Caco-2 (cell line): Measurements from ENCODE around the gene TEAD2. TPM values are rescaled to one million over a fixed set of nuclear protein-coding genes. Genes with fewer than 3 reads are reported as not detected.
A peak's percentile ranks its signal among the peaks of the same experiment; 100 is the strongest.

Experiments
- BruUV-seq: library from RNA; stranded (reverse); fragments of 400-500 nt; replicated peaks from 2 replicates; lab custom pipeline; 2021; lab: Mats Ljungman, UMichigan
- CTCF ChIA-PET: fragments of 300-600 bp; sonication (Branson Sonifier 250); formaldehyde crosslinking; loops from one replicate; lab custom pipeline; 2022; ENCODE audit warnings: antibody characterized with exemption; lab: Charles Lee
- POLR2A ChIA-PET: fragments of 300-600 bp; sonication (Branson Sonifier 250); formaldehyde crosslinking; loops from one replicate; lab custom pipeline; 2022; ENCODE audit warnings: antibody characterized with exemption; lab: Charles Lee
- DNase-seq, 2 experiments: peaks; one replicate each; pipeline versions ENCODE4 v3.0.0 to v3.0.0-alpha.2; 2020 to 2022
- H3K27me3 ChIP-seq: replicated peaks from 2 replicates; pipeline ENCODE4 v1.6.0; 2011; ENCODE audit warnings: low read length; ENCODE audit not compliant: control insufficient read depth, insufficient read depth
- H3K36me3 ChIP-seq: 2 replicates; pipeline ENCODE4 v1.5.1; 2011; ENCODE audit warnings: low read length; ENCODE audit not compliant: control insufficient read depth, insufficient read depth
- H3K4me1 ChIP-seq: fragments of 250-450 bp; sonication (Bioruptor Pico); 2 replicates; pipeline ENCODE4 v1.5.1; 2020; ENCODE audit warnings: mild to moderate bottlenecking
- H3K4me3 ChIP-seq: 2 replicates; pipeline ENCODE4 v1.5.1; 2011; ENCODE audit warnings: low read depth, mild to moderate bottlenecking, control low read depth, low read length
- H3K9me3 ChIP-seq: fragments of 250-450 bp; sonication (Bioruptor Pico); 2 replicates; pipeline ENCODE4 v1.5.1; 2020; ENCODE audit warnings: mild to moderate bottlenecking, moderate library complexity
- H3K27ac Mint-ChIP-seq: one replicate; pipeline ENCODE4 v1.8.0; 2022; ENCODE audit warnings: mixed read lengths; ENCODE audit not compliant: unreplicated experiment
- H3K27me3 Mint-ChIP-seq: one replicate; pipeline ENCODE4 v1.8.0; 2022; ENCODE audit warnings: mixed read lengths; ENCODE audit not compliant: insufficient read depth, unreplicated experiment
- H3K36me3 Mint-ChIP-seq: one replicate; pipeline ENCODE4 v1.8.0; 2022; ENCODE audit warnings: mild to moderate bottlenecking, mixed read lengths; ENCODE audit not compliant: insufficient read depth, unreplicated experiment
- H3K4me1 Mint-ChIP-seq: one replicate; pipeline ENCODE4 v1.8.0; 2022; ENCODE audit warnings: low read depth, mixed read lengths; ENCODE audit not compliant: unreplicated experiment
- H3K4me3 Mint-ChIP-seq: one replicate; pipeline ENCODE4 v1.8.0; 2022; ENCODE audit warnings: mild to moderate bottlenecking, moderate library complexity, mixed read lengths; ENCODE audit not compliant: unreplicated experiment
- H3K9me3 Mint-ChIP-seq: one replicate; pipeline ENCODE4 v1.8.0; 2022; ENCODE audit warnings: mixed read lengths; ENCODE audit not compliant: unreplicated experiment
- CTCF ChIP-seq, 2 experiments: fragments of 200-600 bp in 1 of 2; IDR thresholded peaks; 1 replicate in 1 of 2; 2 replicates in 1 of 2; pipeline versions ENCODE4 v1.5.1 to v1.8.0; 2011 to 2022; ENCODE audit warnings: antibody characterized with exemption in 1 of 2, control low read depth in 1 of 2, inconsistent platforms in 1 of 2, low read depth in 1 of 2, low read length in 1 of 2, mild to moderate bottlenecking in 1 of 2, moderate library complexity in 1 of 2; ENCODE audit not compliant: insufficient read depth in 1 of 2, severe bottlenecking in 1 of 2, unreplicated experiment in 1 of 2
- intact Hi-C: fragments of 100-400 bp; cut with micrococcal nuclease; formaldehyde crosslinking; loops from one replicate; pipeline ENCODE4 v1.10.0; 2022; ENCODE audit not compliant: unreplicated experiment
- total RNA-seq: library from RNA; stranded (reverse); gene quantifications from 2 replicates; pipeline ENCODE4 v1.2.3, GENCODE V29; 2022

Gene TEAD2
- total RNA-seq, 1 experiment from 2014 or later = 8.8 TPM

- Mint-ChIP-seq H3K27me3 (no peaks in the 10 kb centered on the region), H3K27ac (no peak overlapping the region), H3K36me3 (peaks cover 9% of the 10 kb centered on the region), H3K4me1 (peaks cover 16% of the 10 kb centered on the region), H3K4me3 (peak overlapping the region; percentile 77), H3K9me3 (no peaks in the 10 kb centered on the region)
- Histone ChIP-seq H3K27me3 (no peaks in the 10 kb centered on the region), H3K4me3 (no peak overlapping the region), H3K9me3 (no peaks in the 10 kb centered on the region), H3K4me1 (peaks cover 10% of the 10 kb centered on the region), H3K36me3 (no peaks in the 10 kb centered on the region)
- CTCF ChIA-PET = no interaction called here
- TF ChIP-seq CTCF (IDR thresholded peaks at IDR 0.05; ENCODE audit: insufficient read depth in 1 of 2, low read depth in 1 of 2, low read length in 1 of 2, severe bottlenecking in 1 of 2, unreplicated experiment in 1 of 2) = no peak
- POLR2A ChIA-PET = no interaction called here
- intact Hi-C loops = no loop called here
- peak in 1 of 2 experiments; percentile 29 for DNase-seq
- BruUV-seq = no TSS peak
Measured at GRCh38 chr19:49338023-49338677, 24.1 kb downstream of the TEAD2 start.

- Mint-ChIP-seq H3K4me3 (peak overlapping the region; percentile 6), H3K4me1 (peaks cover 16% of the 10 kb centered on the region), H3K9me3 (no peaks in the 10 kb centered on the region), H3K36me3 (peaks cover 9% of the 10 kb centered on the region), H3K27me3 (no peaks in the 10 kb centered on the region), H3K27ac (no peak overlapping the region)
- no TSS peak for BruUV-seq
- H3K9me3 ChIP-seq = no peaks in the 10 kb centered on the region
- no peak for TF ChIP-seq CTCF (IDR thresholded peaks at IDR 0.05; ENCODE audit: insufficient read depth in 1 of 2, low read depth in 1 of 2, low read length in 1 of 2, severe bottlenecking in 1 of 2, unreplicated experiment in 1 of 2)
- intact Hi-C loops = no loop called here
- POLR2A ChIA-PET = no interaction called here
- CTCF ChIA-PET = no interaction called here
- peaks cover 10% of the 10 kb centered on the region for H3K4me1 ChIP-seq
- H3K4me3 ChIP-seq = no peak overlapping the region
- no peaks in the 10 kb centered on the region for H3K27me3 ChIP-seq
- no peaks in the 10 kb centered on the region for H3K36me3 ChIP-seq
- DNase-seq = peak in 1 of 2 experiments; percentile 7
Measured at GRCh38 chr19:49337267-49338022, 24.8 kb downstream of the TEAD2 start.

GRCh38 chr19:49336482-49337266 is 25.5 kb downstream of the TEAD2 start:
- H3K27me3 Mint-ChIP-seq = no peaks in the 10 kb centered on the region
- POLR2A ChIA-PET = no interaction called here
- BruUV-seq = no TSS peak

More at GRCh38 chr19:49336482-49337266, 25.5 kb downstream of the TEAD2 start:
- no peak for TF ChIP-seq CTCF (IDR thresholded peaks at IDR 0.05; ENCODE audit: insufficient read depth in 1 of 2, low read depth in 1 of 2, low read length in 1 of 2, severe bottlenecking in 1 of 2, unreplicated experiment in 1 of 2)
- Mint-ChIP-seq H3K9me3 (no peaks in the 10 kb centered on the region), H3K4me1 (peaks cover 16% of the 10 kb centered on the region), H3K27ac (no peak overlapping the region), H3K4me3 (no peak overlapping the region), H3K36me3 (peaks cover 9% of the 10 kb centered on the region)
- intact Hi-C loops = no loop called here
- peak in 1 of 2 experiments; percentile 21 for DNase-seq
- Histone ChIP-seq H3K4me1 (peaks cover 10% of the 10 kb centered on the region), H3K9me3 (no peaks in the 10 kb centered on the region), H3K4me3 (no peak overlapping the region), H3K27me3 (no peaks in the 10 kb centered on the region), H3K36me3 (no peaks in the 10 kb centered on the region)
- CTCF ChIA-PET = no interaction called here
